Measurements from ENCODE around the gene SLC9A8.

SLC9A8 gene

GRCh38 chr20:49910340-49910706 is 97.7 kb downstream of the SLC9A8 start:
- peaks cover 43% of the 10 kb centered on the region for H4K20me1 ChIP-seq (ENCODE audit: insufficient read depth, low read length)
- H2AFZ ChIP-seq (ENCODE audit: low read depth, low read length), result no peak overlapping the region
- H3K4me1 ChIP-seq (ENCODE audit: insufficient read depth, low read length), result peaks cover 21% of the 10 kb centered on the region
- ATAC-seq (ENCODE audit: insufficient read depth, low read depth), result no peak
- peaks cover 38% of the 10 kb centered on the region for H3K36me3 ChIP-seq (ENCODE audit: insufficient read depth, low read length)
- no peak for DNase-seq
- H3K4me2 ChIP-seq (ENCODE audit: insufficient read depth, low read length), result no peak overlapping the region
- H3K9me3 ChIP-seq (ENCODE audit: insufficient read depth, low read length, severe bottlenecking), result no peaks in the 10 kb centered on the region
- TF ChIP-seq EZH2 (IDR thresholded peaks at IDR 0.05; ENCODE audit: borderline replicate concordance, low read depth, low read length, severe bottlenecking) (no peak), CTCF (IDR thresholded peaks at IDR 0.05; ENCODE audit: borderline replicate concordance, extremely low read depth, low read length, poor library complexity, severe bottlenecking) (no peak)
- H3K79me2 ChIP-seq (ENCODE audit: insufficient read depth, low read length), result peaks cover 56% of the 10 kb centered on the region
- no peak overlapping the region for H3K4me3 ChIP-seq (ENCODE audit: low read depth in 1 of 2, low read length in 2 of 2)
- no peak overlapping the region for H3K27ac ChIP-seq (ENCODE audit: low read length)
- H3K27me3 ChIP-seq (ENCODE audit: insufficient read depth, low read length, poor library complexity), result no peaks in the 10 kb centered on the region
- H3K9ac ChIP-seq (ENCODE audit: low read depth, low read length), result no peak overlapping the region

- H3K9ac ChIP-seq (ENCODE audit: low read depth, low read length), result peak overlapping the region; percentile 68; the same call in 1 of the 2 replicates
- H2AFZ ChIP-seq (ENCODE audit: low read depth, low read length), result no peak overlapping the region
- peaks cover 59% of the 10 kb centered on the region for H3K79me2 ChIP-seq (ENCODE audit: insufficient read depth, low read length)
- peaks cover 31% of the 10 kb centered on the region for H3K4me1 ChIP-seq (ENCODE audit: insufficient read depth, low read length)
- no peak for DNase-seq
- H3K27ac ChIP-seq (ENCODE audit: low read length), result no peak overlapping the region
- peaks cover 31% of the 10 kb centered on the region for H4K20me1 ChIP-seq (ENCODE audit: insufficient read depth, low read length)
- ATAC-seq (ENCODE audit: insufficient read depth, low read depth), result no peak
- no peak for TF ChIP-seq EZH2 (IDR thresholded peaks at IDR 0.05; ENCODE audit: borderline replicate concordance, low read depth, low read length, severe bottlenecking)
- no peak for TF ChIP-seq CTCF (IDR thresholded peaks at IDR 0.05; ENCODE audit: borderline replicate concordance, extremely low read depth, low read length, poor library complexity, severe bottlenecking)
- peak overlapping the region; percentile 95 for H3K4me2 ChIP-seq (ENCODE audit: insufficient read depth, low read length)
- H3K27me3 ChIP-seq (ENCODE audit: insufficient read depth, low read length, poor library complexity), result no peaks in the 10 kb centered on the region
- peak overlapping the region in 1 of 2 experiments; percentile 98; a peak in 2 of 4 replicates for H3K4me3 ChIP-seq (ENCODE audit: low read depth in 1 of 2, low read length in 2 of 2)
- peaks cover 7% of the 10 kb centered on the region for H3K36me3 ChIP-seq (ENCODE audit: insufficient read depth, low read length)
- H3K9me3 ChIP-seq (ENCODE audit: insufficient read depth, low read length, severe bottlenecking), result no peaks in the 10 kb centered on the region
Measured at GRCh38 chr20:49913399-49914047, 100.9 kb downstream of the SLC9A8 start.

GRCh38 chr20:49914310-49915117 is 101.9 kb downstream of the SLC9A8 start:
- Histone ChIP-seq H3K27me3 (ENCODE audit: insufficient read depth, low read length, poor library complexity) (no peaks in the 10 kb centered on the region), H3K27ac (ENCODE audit: low read length) (peak overlapping the region; percentile 98), H3K4me1 (ENCODE audit: insufficient read depth, low read length) (peaks cover 31% of the 10 kb centered on the region), H3K9me3 (ENCODE audit: insufficient read depth, low read length, severe bottlenecking) (no peaks in the 10 kb centered on the region), H3K79me2 (ENCODE audit: insufficient read depth, low read length) (peaks cover 58% of the 10 kb centered on the region), H3K9ac (ENCODE audit: low read depth, low read length) (peak overlapping the region; percentile 68), H3K4me2 (ENCODE audit: insufficient read depth, low read length) (peak overlapping the region; percentile 95), H2AFZ (ENCODE audit: low read depth, low read length) (peak overlapping the region; percentile 100), H3K4me3 (ENCODE audit: low read depth in 1 of 2, low read length in 2 of 2) (peak overlapping the region; percentile 98 to 99), H4K20me1 (ENCODE audit: insufficient read depth, low read length) (peaks cover 29% of the 10 kb centered on the region), H3K36me3 (ENCODE audit: insufficient read depth, low read length) (peaks cover 4% of the 10 kb centered on the region; the same call in 1 of the 2 replicates)
- TF ChIP-seq CTCF (IDR thresholded peaks at IDR 0.05; ENCODE audit: borderline replicate concordance, extremely low read depth, low read length, poor library complexity, severe bottlenecking) (peak; percentile 7), EZH2 (IDR thresholded peaks at IDR 0.05; ENCODE audit: borderline replicate concordance, low read depth, low read length, severe bottlenecking) (no peak)
- ATAC-seq (ENCODE audit: insufficient read depth, low read depth), result 0 out of 3 replicates have a peak, but pooled peaks have one; percentile 2
- DNase-seq, result no peak
